PC-3 (cell line): Measurements from ENCODE around the gene BCAS3. TPM values are rescaled to one million over a fixed set of nuclear protein-coding genes. Genes with fewer than 3 reads are reported as not detected.

Experiments used
- ATAC-seq: fragments of 200-7000 bp; cut with Tn5 transposase; 2 replicates; pipeline ENCODE4 v1.9.1; 2020; ENCODE audit warnings: mild to moderate bottlenecking, moderate library complexity
- BruUV-seq: library from RNA; stranded (reverse); fragments of 400-500 nt; replicated peaks from 2 replicates; lab custom pipeline; 2021; lab: Mats Ljungman, UMichigan
- CTCF ChIA-PET: fragments of 300-600 bp; sonication (Branson Sonifier 250); formaldehyde crosslinking; loops from one replicate; lab custom pipeline; 2022; ENCODE audit warnings: antibody characterized with exemption; lab: Charles Lee
- POLR2A ChIA-PET: fragments of 300-600 bp; sonication (Branson Sonifier 250); formaldehyde crosslinking; loops from one replicate; lab custom pipeline; 2022; ENCODE audit warnings: antibody characterized with exemption; ENCODE audit not compliant: unreplicated experiment; lab: Charles Lee
- DNase-seq: peaks from one replicate; pipeline ENCODE4 v3.0.0-alpha.2; 2015
- H2AFZ ChIP-seq: fragments of 300-600 bp; sonication (generic); 2 replicates; pipeline ENCODE4 v1.6.0; 2016; ENCODE audit warnings: antibody characterized with exemption, low read length
- H3F3A ChIP-seq: fragments of 300-600 bp; sonication (generic); one replicate; pipeline ENCODE4 v1.6.0; 2017; ENCODE audit warnings: antibody characterized with exemption, low read length, control low read depth, mild to moderate bottlenecking; ENCODE audit not compliant: unreplicated experiment
- H3K27ac ChIP-seq: fragments of 300-600 bp; sonication (generic); 2 replicates; pipeline ENCODE4 v1.5.1; 2016; ENCODE audit warnings: mild to moderate bottlenecking, low read length
- H3K27me3 ChIP-seq: fragments of 300-600 bp; sonication (generic); 2 replicates; pipeline ENCODE4 v1.6.1; 2016; ENCODE audit warnings: low read length, mixed read lengths
- H3K36me3 ChIP-seq: fragments of 300-600 bp; sonication (generic); 2 replicates; pipeline ENCODE4 v1.6.1; 2016; ENCODE audit warnings: low read depth, mixed run types, low read length, mixed read lengths
- H3K4me1 ChIP-seq: fragments of 300-600 bp; sonication (generic); 2 replicates; pipeline ENCODE4 v1.5.1; 2016; ENCODE audit warnings: low read length; ENCODE audit not compliant: insufficient read depth
- H3K4me2 ChIP-seq: fragments of 300-600 bp; sonication (generic); 2 replicates; pipeline ENCODE4 v1.6.0; 2016; ENCODE audit warnings: low read length
- H3K4me3 ChIP-seq: fragments of 300-600 bp; sonication (generic); 2 replicates; pipeline ENCODE4 v1.5.1; 2016; ENCODE audit warnings: mild to moderate bottlenecking, low read length, mixed read lengths
- H3K79me2 ChIP-seq: fragments of 300-600 bp; sonication (generic); 2 replicates; pipeline ENCODE4 v1.6.1; 2017; ENCODE audit warnings: low read length, mixed read lengths
- H3K9ac ChIP-seq: fragments of 300-600 bp; sonication (generic); 2 replicates; pipeline ENCODE4 v1.6.0; 2016; ENCODE audit warnings: mild to moderate bottlenecking, low read length
- H3K9me2 ChIP-seq: fragments of 300-600 bp; sonication (generic); replicated peaks from 2 replicates; pipeline ENCODE4 v1.6.1; 2016; ENCODE audit warnings: mixed run types, low read length, mixed read lengths
- H3K9me3 ChIP-seq: fragments of 300-600 bp; sonication (generic); 2 replicates; pipeline ENCODE4 v1.6.1; 2016; ENCODE audit warnings: low read length, mixed read lengths
- H4K20me1 ChIP-seq: fragments of 300-600 bp; sonication (generic); 2 replicates; pipeline ENCODE4 v1.6.1; 2016; ENCODE audit warnings: low read length, mixed read lengths
- CTCF ChIP-seq: fragments of 300-600 bp; sonication (generic); conservative IDR thresholded peaks from 2 replicates; pipeline ENCODE4 v1.5.1; 2017; ENCODE audit warnings: antibody characterized with exemption, low read depth, mild to moderate bottlenecking, low read length
- EZH2 ChIP-seq: fragments of 300-600 bp; sonication (generic); IDR thresholded peaks from one replicate; pipeline ENCODE4 v1.6.1; 2017; ENCODE audit warnings: antibody characterized with exemption, mild to moderate bottlenecking, low read length; ENCODE audit not compliant: unreplicated experiment
- EZH2phosphoT487 ChIP-seq: fragments of 300-600 bp; sonication (generic); IDR thresholded peaks from 2 replicates; pipeline ENCODE4 v1.6.1; 2018; ENCODE audit warnings: mild to moderate bottlenecking, antibody characterized with exemption, low read length, borderline replicate concordance
- intact Hi-C: fragments of 100-400 bp; cut with micrococcal nuclease; formaldehyde crosslinking; loops from 2 replicates; pipeline ENCODE4 v1.9.0; 2023
- total RNA-seq: library from RNA; depleted of rRNA; stranded (reverse); fragments of >200 nt; gene quantifications from 2 replicates; pipeline ENCODE4 v1.2.3, GENCODE V29; 2014

BCAS3 gene
- total RNA-seq, 1 experiment from 2014 or later, result 25.9 TPM

GRCh38 chr17:61423967-61424649 is 746.5 kb downstream of the BCAS3 start:
- no TSS peak for BruUV-seq
- DNase-seq (no peak), ATAC-seq (no peak)
- no peak for TF ChIP-seq EZH2phosphoT487
- no peak for TF ChIP-seq CTCF
- no peak for TF ChIP-seq EZH2
- intact Hi-C loops, result no loop called here
- CTCF ChIA-PET, result no interaction called here
- no peaks in the 10 kb centered on the region for H3K9me3 ChIP-seq
- H3K27ac ChIP-seq, result no peak overlapping the region
- no peaks in the 10 kb centered on the region for H3K36me3 ChIP-seq
- H3F3A ChIP-seq, result peaks cover 5% of the 10 kb centered on the region
- H3K4me1 ChIP-seq, result peaks cover 22% of the 10 kb centered on the region
- H3K9ac ChIP-seq, result no peak overlapping the region
- H3K9me2 ChIP-seq, result no peaks in the 10 kb centered on the region
- no peaks in the 10 kb centered on the region for H3K79me2 ChIP-seq
- no peaks in the 10 kb centered on the region for H4K20me1 ChIP-seq
- H2AFZ ChIP-seq, result no peak overlapping the region
- H3K4me3 ChIP-seq, result no peak overlapping the region
- H3K27me3 ChIP-seq, result no peaks in the 10 kb centered on the region
- no peak overlapping the region for H3K4me2 ChIP-seq
- POLR2A ChIA-PET, result no interaction called here

GRCh38 chr17:61425682-61426481 is 748.2 kb downstream of the BCAS3 start:
- peak; percentile 37 for ATAC-seq
- intact Hi-C loops, result loop anchor here (2.0 kb wide), 1 partner anchor 125 kb away; no protein-coding TSS in a partner anchor
- Histone ChIP-seq H3F3A (peaks cover 5% of the 10 kb centered on the region), H3K4me1 (peaks cover 22% of the 10 kb centered on the region), H3K27me3 (no peaks in the 10 kb centered on the region), H3K4me3 (no peak overlapping the region), H3K79me2 (no peaks in the 10 kb centered on the region), H3K36me3 (no peaks in the 10 kb centered on the region), H2AFZ (no peak overlapping the region), H4K20me1 (no peaks in the 10 kb centered on the region), H3K9me3 (no peaks in the 10 kb centered on the region), H3K27ac (peak overlapping the region; percentile 61), H3K9me2 (no peaks in the 10 kb centered on the region), H3K9ac (no peak overlapping the region), H3K4me2 (peak overlapping the region; percentile 27; the same call in 1 of the 2 replicates)
- BruUV-seq, result no TSS peak
- TF ChIP-seq EZH2phosphoT487 (no peak), CTCF (peak; percentile 58), EZH2 (no peak)
- DNase-seq, result peak; percentile 60
- ChIA-PET CTCF (interaction anchor here (1.4 kb wide), 1 partner anchor 149 kb away, joined by 10 read pairs; no protein-coding TSS in a partner anchor), POLR2A (no interaction called here)
